GM18502 (cell line): ENCODE data around the gene GHRH.

ENCODE experiments used
- ATAC-seq: cut with Tn5 transposase; IDR thresholded peaks from one replicate; pipeline ENCODE4 v1.9.1; 2021; ENCODE audit warnings: mild to moderate bottlenecking; ENCODE audit not compliant: unreplicated experiment, poor library complexity

GHRH gene

DNA sequence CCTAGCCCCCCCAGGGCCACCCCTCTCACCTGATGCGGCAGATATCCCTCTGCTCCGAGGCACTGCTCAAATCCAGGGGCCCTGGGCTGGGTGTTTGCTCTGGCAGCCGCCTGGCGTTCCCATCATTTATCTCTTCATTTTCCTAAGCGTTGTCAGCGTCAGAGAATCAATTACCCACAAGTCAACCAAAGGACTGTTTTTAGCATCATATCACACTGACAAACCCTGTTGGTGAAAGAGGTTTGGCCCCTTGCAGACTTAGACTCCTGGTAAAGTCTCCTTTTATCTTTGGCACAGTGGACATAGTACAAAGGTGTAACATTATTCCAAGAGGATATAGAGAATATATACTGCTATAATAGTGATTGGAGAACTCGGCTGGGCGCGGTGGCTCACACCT lies at the start of gene GHRH:
Gene GHRH (minus strand): TSS at position 101 of the 400 bp plus-strand sequence. CDS start 4,925 bp downstream, outside the sequence.
- ATAC-seq = no peak

- no peak for ATAC-seq
Measured at GRCh38 chr20:37310951-37311350, 49.3 kb upstream of the GHRH start.

- ATAC-seq = no peak
Measured at GRCh38 chr20:37309936-37310590, 48.4 kb upstream of the GHRH start.

DNA sequence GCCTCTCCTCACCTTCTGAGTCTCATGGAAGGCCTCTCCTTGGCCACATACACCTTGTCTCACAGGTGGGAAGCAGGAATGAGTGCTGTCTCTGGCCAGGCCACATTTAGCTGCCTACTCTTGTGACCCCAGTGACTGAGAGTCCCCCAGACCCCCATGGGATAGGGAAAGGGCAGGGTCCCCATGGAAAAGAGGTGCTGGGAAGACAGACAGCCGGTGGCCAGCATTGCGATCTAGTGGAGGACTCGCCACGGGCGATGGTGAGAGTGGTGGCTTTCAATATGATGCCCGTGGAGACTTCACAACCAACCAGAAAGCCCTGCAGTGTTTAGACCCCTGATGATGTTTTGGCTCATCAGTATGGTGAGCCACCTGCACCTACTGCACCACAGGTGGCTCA lies 47.7 kb upstream of the GHRH start:
- no peak for ATAC-seq

DNA sequence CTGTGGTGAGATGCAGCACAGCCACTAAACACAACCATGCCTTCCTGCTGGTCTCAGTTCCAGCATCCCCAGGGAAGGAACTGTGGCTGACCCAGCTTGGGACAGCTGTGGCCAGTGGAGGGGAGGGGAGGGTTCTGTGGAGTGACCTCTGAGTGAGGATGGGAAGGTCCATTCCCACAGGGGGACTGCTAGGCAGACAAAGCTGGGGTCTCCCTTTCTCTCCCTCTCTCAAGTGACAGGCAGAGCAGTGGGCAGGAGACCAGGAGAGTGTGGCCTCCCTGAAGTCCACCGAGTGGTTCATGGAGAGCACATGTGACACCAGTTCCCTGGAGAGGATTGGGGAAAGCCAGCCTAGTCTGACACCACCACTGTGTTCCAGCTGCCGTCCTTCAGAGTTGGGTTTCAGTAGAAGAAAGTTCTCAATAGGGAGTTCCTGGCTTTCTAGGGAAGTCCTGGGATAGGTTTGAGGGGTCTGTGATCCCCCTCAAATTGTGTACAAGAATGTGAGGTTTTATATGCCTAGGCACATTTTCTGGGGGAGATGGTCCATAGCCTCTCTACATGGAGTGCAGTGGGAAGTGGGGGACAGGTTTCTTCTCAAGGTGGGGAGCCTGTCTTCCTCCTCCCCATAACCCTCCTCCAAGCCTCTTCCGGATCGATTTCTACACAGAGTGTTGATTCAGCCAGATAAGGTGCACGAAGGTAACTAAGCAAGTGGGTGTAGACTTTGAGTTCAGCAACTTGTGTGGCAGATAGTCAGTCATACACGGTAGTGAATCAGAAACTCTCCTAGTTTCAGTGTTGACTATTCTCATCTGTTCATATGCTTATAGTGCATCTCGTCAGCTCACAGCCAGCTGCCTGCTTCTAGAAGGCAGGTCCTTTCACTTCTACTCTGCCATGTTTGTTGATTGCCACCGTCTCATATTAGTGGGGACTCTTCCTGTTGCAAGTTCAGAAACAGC lies 46.8 kb upstream of the GHRH start:
- peak; percentile 91 for ATAC-seq

GRCh38 chr20:37305839-37306238 lies 44.2 kb upstream of the GHRH start:
- ATAC-seq = no peak

- ATAC-seq = no peak
Measured at GRCh38 chr20:37305079-37305478, 43.5 kb upstream of the GHRH start.

DNA sequence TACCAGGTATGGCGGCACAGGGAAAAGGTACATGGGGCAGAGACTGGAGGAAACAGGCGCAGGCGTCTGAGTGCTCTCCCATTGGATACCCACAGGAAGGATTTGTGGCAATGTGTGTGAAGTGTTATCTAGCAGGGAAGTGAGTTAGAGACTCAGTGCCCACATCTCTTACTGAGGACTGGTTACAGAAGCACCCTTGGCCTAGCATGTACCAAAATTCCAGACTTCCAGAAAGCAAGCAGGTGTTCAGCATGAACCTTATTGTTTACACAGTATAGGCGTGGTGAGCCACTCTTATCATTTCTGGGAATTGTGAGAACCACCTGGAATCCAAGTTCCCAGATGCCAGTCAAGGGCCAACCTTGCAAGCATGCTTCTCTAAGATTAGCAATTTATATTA lies 42.0 kb upstream of the GHRH start:
- ATAC-seq = no peak

GRCh38 chr20:37302981-37303380 lies 41.4 kb upstream of the GHRH start:
- no peak for ATAC-seq

DNA sequence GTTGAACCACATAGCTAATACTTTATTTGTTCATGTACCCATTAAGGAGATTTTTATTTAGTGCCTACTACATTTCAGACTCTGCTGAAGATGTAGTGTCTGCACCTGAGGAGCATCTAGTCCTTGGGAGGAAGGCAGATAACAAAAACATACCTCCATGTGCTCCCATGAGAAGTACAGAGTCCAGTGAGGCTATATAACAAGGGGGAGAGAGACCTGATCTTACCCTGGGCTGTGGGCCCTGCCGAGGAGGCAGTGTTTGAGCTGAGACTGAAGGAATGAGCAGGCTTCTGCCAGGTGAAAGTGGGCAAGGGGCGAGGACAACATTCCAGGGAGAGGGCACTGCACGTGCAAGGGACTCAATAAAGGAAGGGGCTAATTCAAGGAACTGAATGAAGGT lies 39.9 kb upstream of the GHRH start:
- ATAC-seq = no peak

DNA sequence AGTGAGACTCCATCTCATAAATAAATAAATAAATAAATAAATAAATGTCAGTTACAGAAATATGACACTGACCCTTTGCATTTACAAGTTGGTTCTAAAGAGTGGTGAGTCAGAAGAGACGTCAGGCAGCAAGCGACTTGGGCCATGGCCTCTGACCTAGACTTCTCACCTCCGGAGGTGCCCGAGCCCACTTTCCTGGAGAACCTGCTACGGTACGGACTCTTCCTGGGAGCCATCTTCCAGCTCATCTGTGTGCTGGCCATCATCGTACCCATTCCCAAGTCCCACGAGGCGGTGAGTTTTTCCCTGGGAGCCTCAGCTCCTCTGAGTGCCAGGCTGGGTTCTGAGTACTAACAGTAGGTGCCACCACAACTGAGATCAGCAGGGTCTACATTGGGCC lies 39.5 kb upstream of the GHRH start:
- no peak for ATAC-seq

DNA sequence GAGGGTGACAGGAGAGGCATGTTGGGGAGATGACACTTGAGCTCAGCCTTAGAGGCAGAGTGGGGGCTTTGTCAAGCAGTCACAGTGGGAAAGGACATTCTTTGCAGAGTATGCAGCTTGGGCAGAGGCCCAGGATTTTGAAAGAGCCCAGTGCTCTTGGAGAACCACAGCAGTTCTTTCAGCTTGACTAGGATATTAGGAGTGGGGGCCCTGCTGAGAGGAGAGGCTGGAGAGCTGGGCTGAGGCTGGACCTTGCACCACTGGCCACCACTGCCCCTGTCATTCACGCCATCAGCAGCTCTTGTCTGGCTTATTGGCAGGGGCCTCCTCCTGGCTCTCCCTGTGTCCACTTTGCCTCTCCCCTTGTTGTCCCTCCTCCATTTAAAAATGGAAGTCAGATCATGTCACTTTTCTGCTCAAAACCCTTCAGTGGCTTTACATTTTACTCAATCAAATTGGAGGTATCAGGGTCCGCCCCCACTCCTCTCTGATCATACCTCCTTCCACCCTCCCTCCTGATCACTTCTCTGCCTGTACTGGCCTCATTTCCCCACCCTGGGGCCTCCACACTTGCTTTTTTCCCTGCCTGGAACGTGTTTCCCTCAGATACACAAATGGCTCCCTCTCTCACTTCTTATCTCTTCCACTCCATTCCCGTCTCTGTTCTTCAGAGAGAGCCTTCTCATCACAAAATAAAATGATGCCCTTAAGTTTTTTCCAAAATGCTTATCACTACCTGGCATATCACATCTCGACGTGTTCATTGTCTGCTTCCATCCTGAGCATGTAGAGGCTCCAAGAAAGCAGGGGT lies 38.3 kb upstream of the GHRH start:
- no peak for ATAC-seq

DNA sequence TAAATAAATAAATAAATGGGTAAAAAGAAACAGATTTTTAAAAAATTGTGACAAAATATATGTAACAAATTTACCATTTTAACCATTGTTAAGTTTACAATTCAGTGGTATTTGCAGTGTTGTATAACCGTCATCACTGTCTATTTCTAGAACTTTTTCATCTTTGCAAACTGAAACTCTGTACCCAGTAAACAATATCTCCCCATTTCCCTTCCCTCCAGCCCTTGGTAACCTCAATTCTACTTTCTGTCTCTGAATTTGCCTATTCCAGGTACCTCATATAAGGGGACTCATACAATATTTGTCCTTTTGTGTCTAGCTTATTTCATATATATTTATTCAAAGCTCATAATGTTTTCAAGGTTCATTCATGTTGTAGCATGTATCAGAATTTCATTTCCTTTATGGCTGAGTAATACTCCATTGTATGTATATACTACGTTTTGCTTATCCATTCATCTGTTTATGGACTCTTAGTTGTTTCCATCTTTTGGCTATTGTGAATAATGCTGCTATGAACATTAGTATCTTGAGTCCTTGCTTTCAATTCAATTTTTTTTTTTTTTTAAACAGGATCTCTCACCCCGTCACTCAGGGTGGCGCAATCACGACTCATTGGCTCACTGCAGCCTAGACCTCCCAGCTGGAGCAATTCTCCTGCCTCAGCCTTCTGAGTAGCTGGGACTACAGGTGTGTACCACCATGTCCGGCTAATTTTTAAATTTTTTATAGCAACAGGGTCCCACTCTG lies 36.8 kb upstream of the GHRH start:
- ATAC-seq = no peak

DNA sequence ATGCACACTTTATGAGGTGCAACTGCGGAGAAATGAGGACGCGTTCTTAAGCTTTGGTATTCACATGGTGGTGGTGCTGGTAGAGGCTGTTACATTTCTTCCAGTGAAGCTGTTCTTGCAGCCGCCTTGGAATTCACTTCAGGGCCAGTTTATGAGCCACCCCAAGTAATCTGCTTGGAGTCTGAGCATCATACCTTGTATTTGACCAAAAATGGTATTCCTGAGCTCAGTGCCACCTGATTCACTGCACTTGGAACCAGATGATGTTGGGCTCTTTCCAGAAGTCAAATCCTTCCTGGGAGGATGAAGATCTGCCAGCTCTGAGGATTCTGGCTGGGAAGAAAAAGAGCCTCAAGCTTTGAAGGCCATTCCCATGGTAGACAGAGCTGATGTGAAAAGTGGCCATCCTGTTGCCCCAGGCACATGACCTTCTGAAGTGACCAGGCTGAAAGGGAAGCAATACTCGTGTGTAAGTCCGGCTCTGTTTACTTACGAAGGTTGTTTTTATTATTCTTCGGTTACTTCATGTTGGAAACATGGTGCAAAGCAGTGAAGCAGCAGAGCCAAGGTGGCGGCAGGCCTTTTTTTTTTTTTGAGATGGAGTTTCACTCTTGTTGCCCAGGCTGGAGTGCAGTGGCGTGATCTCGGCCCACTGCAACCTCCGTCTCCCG lies 35.6 kb upstream of the GHRH start:
- ATAC-seq = no peak

GRCh38 chr20:37296371-37296770 lies 34.8 kb upstream of the GHRH start:
- no peak for ATAC-seq

GRCh38 chr20:37295595-37295994 lies 34.0 kb upstream of the GHRH start:
- no peak for ATAC-seq

- ATAC-seq = no peak
Measured at GRCh38 chr20:37295001-37295400, 33.4 kb upstream of the GHRH start.

DNA sequence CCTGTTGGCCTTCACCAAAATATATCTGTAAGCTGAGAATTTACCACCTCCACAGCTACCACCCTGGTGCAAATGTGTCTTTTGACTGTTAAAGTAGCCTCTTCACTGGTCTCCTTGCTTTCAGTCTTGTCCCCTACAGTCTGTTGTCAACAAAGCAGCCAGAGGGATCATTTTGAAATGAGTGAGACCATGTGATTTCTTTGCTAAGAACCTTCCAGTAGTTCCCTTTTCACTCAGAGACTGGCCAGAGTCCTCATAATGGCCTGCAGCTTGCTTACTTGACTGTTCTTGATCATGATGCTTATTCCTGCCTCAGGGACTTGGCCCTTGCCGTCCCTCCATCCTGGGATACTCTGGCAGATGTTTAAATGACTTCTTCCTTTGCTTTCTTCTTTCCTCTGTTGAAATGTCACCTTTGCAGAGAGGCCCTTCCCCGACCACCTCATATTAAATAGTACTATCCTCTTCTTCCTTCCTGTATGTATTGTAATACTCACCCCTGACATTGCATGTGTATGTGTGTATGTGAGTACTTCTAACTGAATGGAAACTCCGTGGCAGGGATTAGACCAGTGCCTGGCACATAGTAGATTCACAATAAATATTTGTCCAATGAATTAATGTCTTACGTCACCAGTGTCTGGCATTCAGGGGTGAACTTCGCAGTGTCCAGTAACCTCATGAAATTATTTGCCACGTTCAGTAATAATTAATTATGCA lies 32.8 kb upstream of the GHRH start:
- ATAC-seq = no peak
